ENCODE data around the gene CRISP1.
A peak's percentile ranks its signal among the peaks of the same experiment; 100 is the strongest.

DNA sequence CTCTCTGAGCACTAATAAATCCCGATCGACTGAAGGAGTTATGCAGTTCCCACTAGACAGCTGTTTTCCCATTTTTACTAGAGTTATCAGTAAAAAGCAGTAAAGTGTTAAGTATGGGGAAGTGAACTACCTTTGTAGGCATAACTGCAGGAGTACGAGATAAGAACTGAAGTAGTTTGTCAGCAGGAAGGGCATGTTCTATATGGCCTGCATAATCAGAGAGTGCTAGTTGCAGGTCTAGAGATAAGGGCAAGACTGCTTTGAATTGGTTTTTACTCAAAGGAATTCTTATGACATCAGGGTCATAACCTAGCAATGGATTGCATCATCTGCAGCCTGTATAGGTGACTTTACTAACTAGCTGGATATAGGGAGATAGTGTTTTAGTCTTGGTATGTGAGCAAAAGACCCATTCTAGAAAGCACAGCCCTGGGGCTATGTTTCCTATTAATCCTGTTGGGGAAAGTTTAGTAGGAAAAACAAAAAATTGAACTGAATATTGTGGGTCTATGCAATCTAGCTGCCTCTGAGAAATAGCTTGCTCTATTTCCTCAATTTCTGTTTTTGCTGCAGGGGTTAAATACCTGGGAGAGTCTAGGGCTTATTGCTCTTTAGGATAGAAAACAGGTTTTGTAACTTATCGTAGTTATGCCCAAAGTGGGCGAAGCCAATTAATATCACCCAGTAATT is 22.6 kb upstream of the CRISP1 start:
- TF ChIP-seq MTA3 (IDR thresholded peaks at IDR 0.05; ENCODE audit: borderline replicate concordance): peak; percentile 89; the same call in 1 of the 2 replicates
- TF ChIP-seq, protein P1, sequence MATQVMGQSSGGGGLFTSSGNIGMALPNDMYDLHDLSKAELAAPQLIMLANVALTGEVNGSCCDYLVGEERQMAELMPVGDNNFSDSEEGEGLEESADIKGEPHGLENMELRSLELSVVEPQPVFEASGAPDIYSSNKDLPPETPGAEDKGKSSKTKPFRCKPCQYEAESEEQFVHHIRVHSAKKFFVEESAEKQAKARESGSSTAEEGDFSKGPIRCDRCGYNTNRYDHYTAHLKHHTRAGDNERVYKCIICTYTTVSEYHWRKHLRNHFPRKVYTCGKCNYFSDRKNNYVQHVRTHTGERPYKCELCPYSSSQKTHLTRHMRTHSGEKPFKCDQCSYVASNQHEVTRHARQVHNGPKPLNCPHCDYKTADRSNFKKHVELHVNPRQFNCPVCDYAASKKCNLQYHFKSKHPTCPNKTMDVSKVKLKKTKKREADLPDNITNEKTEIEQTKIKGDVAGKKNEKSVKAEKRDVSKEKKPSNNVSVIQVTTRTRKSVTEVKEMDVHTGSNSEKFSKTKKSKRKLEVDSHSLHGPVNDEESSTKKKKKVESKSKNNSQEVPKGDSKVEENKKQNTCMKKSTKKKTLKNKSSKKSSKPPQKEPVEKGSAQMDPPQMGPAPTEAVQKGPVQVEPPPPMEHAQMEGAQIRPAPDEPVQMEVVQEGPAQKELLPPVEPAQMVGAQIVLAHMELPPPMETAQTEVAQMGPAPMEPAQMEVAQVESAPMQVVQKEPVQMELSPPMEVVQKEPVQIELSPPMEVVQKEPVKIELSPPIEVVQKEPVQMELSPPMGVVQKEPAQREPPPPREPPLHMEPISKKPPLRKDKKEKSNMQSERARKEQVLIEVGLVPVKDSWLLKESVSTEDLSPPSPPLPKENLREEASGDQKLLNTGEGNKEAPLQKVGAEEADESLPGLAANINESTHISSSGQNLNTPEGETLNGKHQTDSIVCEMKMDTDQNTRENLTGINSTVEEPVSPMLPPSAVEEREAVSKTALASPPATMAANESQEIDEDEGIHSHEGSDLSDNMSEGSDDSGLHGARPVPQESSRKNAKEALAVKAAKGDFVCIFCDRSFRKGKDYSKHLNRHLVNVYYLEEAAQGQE (IDR thresholded peaks at IDR 0.05; ENCODE audit: borderline replicate concordance): peak; percentile 73
- TF ChIP-seq, protein P1 (CRISPR knock-in tag; IDR thresholded peaks at IDR 0.05; ENCODE audit: low read depth): no peak
- TF ChIP-seq, protein P2, sequence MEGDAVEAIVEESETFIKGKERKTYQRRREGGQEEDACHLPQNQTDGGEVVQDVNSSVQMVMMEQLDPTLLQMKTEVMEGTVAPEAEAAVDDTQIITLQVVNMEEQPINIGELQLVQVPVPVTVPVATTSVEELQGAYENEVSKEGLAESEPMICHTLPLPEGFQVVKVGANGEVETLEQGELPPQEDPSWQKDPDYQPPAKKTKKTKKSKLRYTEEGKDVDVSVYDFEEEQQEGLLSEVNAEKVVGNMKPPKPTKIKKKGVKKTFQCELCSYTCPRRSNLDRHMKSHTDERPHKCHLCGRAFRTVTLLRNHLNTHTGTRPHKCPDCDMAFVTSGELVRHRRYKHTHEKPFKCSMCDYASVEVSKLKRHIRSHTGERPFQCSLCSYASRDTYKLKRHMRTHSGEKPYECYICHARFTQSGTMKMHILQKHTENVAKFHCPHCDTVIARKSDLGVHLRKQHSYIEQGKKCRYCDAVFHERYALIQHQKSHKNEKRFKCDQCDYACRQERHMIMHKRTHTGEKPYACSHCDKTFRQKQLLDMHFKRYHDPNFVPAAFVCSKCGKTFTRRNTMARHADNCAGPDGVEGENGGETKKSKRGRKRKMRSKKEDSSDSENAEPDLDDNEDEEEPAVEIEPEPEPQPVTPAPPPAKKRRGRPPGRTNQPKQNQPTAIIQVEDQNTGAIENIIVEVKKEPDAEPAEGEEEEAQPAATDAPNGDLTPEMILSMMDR (IDR thresholded peaks at IDR 0.05 in 2 of 3, conservative IDR thresholded peaks at IDR 0.05 in 1 of 3; ENCODE audit: insufficient read depth in 2 of 3, low read depth in 1 of 3, low read length in 3 of 3): no peak
- TF ChIP-seq, protein P3, sequence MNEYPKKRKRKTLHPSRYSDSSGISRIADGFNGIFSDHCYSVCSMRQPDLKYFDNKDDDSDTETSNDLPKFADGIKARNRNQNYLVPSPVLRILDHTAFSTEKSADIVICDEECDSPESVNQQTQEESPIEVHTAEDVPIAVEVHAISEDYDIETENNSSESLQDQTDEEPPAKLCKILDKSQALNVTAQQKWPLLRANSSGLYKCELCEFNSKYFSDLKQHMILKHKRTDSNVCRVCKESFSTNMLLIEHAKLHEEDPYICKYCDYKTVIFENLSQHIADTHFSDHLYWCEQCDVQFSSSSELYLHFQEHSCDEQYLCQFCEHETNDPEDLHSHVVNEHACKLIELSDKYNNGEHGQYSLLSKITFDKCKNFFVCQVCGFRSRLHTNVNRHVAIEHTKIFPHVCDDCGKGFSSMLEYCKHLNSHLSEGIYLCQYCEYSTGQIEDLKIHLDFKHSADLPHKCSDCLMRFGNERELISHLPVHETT (CRISPR knock-in tag; conservative IDR thresholded peaks at IDR 0.05 in 1 of 2, IDR thresholded peaks at IDR 0.05 in 1 of 2): peak in 1 of 2 experiments; percentile 65; a peak in 1 of 4 replicates
- TF ChIP-seq NR3C1 (CRISPR knock-in tag; IDR thresholded peaks at IDR 0.05): no peak
- TF ChIP-seq NR1H2 (CRISPR knock-in tag; IDR thresholded peaks at IDR 0.05): no peak

Data from K562 (cell line).